ENCODE results near the gene NHS.

The NHS gene

DNA sequence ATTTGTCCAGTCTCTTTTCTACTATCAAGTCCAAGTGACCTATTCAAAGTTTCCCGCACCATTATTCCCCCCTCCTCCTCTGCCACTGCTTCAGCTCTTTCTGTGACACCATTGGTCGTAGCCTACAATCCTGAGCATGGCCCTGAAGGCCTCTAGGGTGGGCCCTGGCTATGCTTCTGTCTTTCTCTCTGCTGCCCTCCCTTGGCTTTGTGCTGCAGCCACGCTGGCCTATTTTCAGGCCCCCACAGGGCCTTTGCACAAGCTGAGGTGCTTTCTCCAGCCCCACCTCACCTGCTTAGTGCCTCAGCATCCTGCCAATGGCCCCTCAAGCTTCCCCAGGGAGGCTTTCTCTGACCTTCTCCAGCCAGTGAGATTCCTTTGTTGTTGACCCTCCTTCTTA is 156.5 kb downstream of the NHS start:
- FAIRE-seq (no peak), DNase-seq (ENCODE audit: extremely low spot score, insufficient read length, low read depth) (no peak)

GRCh38 chrX:17535229-17535628 is 160.2 kb downstream of the NHS start:
- DNase-seq (ENCODE audit: extremely low spot score, insufficient read length, low read depth): no peak
- FAIRE-seq: peak; percentile 86

DNA sequence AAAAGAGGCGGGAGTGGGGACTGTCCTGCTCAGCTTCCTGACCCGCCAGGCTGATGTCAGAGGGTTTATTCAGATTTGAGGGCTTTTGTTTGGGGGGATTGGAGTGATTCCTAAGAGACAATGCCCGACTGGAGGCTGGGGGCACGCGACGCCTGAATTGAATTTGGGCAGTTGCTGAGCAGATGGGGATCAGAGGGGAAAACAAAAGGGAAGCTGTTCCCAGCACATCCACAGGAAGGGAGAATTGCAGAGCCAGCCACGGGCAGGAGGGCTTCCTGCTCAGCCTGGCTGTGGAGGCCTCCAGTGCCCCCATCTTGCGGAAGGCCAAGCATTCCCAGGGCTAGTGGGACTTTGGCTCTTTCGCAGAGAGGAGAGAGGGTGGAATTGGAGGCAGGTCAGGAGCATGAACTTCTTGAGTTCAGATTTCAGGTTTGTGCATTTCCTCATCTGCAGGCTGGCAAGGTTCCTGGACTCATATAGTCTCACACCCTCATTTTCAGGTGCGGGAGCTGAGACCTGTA is 162.8 kb downstream of the NHS start:
- FAIRE-seq (no peak), DNase-seq (ENCODE audit: extremely low spot score, insufficient read length, low read depth) (no peak)

- DNase-seq (ENCODE audit: extremely low spot score, insufficient read length, low read depth): no peak
- FAIRE-seq: no peak
Measured at GRCh38 chrX:17542123-17542522, 167.1 kb downstream of the NHS start.

DNA sequence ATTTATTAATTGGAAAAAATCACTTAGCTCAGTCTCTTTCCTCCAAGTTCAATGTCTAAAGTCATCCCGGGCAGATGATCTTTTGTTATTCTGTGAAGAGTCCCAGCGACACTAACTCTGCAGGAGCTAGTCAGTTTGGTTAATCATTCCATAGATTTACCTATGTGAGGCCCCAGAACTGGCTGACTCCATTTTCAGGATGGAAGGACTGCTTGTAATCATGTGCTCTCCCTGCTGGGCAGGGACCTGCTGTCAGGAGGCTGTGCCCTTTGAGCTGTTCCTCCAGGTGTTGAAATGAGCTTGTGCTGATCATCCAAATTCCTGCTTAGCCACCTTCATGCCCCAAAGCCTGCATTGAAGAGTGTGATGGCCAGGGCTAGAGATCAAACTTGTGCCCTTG is 169.8 kb downstream of the NHS start:
- FAIRE-seq: peak; percentile 38
- DNase-seq (ENCODE audit: extremely low spot score, insufficient read length, low read depth): no peak

DNA sequence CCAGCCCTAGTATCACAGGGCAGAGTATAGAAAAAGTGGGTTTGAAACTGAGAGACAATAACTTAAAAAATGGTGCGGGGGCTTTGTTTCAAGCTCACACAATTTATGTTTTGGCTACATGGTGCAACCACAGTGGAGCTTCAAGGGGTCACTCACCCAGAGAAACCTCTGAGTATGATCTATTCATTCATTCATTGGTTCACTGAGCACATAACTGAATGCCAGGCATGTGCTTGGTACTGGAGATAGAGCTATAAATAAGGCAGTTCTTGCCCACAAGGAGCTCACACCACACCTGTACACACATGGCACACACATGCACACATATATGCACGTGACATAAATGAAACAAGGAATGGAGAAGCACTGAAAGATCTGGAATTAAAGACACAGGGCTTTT is 171.4 kb downstream of the NHS start:
- FAIRE-seq: peak; percentile 24
- DNase-seq (ENCODE audit: extremely low spot score, insufficient read length, low read depth): no peak

- FAIRE-seq (peak; percentile 97), DNase-seq (ENCODE audit: extremely low spot score, insufficient read length, low read depth) (no peak)
Measured at GRCh38 chrX:17547658-17548057, 172.7 kb downstream of the NHS start.

DNA sequence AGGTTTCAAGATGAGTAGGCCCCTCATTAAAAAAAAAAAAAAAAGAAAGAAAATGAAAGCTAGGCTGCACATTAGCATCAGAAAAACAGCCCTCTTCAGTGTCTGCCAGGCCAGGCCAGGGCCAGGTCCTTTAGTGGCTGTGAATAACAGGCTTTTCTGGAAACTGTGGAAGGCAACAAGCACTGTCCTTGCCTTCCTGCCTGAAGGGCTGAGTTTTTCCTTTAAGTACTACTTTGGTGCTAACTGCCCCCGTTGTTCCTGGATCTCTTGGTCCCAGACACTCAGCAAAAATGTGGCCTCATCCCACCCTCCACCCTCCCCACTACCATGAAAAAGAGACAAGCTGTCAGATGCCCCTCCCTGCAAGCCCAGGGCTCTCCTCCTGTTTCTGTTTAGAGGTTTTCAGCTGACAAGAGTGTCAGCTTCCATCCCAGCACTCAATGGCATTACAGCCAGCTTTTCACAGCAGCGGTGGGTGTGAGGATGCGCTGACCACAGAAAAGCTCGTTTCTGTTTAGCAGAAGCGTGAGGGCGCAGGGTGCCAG is 174.2 kb downstream of the NHS start:
- no peak for DNase-seq (ENCODE audit: extremely low spot score, insufficient read length, low read depth)
- FAIRE-seq: no peak

DNA sequence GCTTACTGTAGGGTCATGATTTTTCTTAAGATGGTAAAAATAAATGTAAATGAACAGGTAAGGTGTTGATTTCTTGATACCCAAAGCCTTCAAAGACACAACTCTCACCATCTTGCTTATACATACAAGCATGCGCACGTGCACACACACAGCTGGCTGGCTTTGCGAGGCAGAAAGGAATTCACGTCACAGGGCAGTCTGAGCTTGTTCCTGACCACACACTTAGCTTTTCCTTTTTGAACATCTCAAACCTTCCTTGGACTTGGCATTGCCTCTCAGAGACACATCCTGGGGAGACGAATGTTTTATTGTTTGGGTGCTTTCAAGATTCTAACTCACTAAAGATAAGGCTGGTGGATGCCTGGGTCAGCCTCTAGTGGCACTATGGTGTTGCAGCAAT is 175.0 kb downstream of the NHS start:
- DNase-seq (ENCODE audit: extremely low spot score, insufficient read length, low read depth): no peak
- FAIRE-seq: no peak

DNA sequence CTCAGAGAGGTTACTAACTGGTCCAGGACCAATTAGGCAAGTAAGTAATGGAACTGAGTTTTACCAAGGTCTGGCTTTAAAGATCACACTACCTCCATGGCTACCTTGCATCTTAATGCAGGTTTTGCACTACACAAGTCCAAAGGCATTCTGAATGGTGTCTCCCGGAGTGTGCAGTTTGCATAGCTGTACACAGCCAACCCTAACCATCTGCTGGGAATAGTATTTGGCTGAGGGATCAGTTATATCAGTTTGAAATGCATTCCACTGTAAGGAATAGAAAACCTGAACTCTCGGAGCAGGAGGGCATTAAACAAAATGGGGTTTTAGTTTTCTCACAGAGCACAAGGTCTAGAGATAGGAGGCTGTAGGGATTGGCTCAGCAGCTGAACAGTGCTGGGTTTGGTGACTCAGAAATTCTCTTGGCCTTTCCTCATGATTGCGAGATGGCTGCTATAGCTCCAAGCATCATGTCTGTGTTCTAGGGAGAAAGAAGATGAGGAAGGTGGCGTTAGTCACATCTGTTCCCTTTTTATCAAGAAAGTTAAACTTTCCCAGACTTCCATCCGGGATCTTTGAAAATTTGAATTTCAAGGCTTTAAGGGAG is 177.1 kb downstream of the NHS start:
- FAIRE-seq (no peak), DNase-seq (ENCODE audit: extremely low spot score, insufficient read length, low read depth) (no peak)

- DNase-seq (ENCODE audit: extremely low spot score, insufficient read length, low read depth) (no peak), FAIRE-seq (no peak)
Measured at GRCh38 chrX:17553469-17553868, 178.5 kb downstream of the NHS start.

- DNase-seq (ENCODE audit: extremely low spot score, insufficient read length, low read depth) (no peak), FAIRE-seq (no peak)
Measured at GRCh38 chrX:17553961-17554482, 179.0 kb downstream of the NHS start.

GRCh38 chrX:17554914-17555313 is 179.9 kb downstream of the NHS start:
- FAIRE-seq (no peak), DNase-seq (ENCODE audit: extremely low spot score, insufficient read length, low read depth) (no peak)

- no peak for DNase-seq (ENCODE audit: extremely low spot score, insufficient read length, low read depth)
Measured at GRCh38 chrX:17555846-17556245, 180.8 kb downstream of the NHS start.

DNA sequence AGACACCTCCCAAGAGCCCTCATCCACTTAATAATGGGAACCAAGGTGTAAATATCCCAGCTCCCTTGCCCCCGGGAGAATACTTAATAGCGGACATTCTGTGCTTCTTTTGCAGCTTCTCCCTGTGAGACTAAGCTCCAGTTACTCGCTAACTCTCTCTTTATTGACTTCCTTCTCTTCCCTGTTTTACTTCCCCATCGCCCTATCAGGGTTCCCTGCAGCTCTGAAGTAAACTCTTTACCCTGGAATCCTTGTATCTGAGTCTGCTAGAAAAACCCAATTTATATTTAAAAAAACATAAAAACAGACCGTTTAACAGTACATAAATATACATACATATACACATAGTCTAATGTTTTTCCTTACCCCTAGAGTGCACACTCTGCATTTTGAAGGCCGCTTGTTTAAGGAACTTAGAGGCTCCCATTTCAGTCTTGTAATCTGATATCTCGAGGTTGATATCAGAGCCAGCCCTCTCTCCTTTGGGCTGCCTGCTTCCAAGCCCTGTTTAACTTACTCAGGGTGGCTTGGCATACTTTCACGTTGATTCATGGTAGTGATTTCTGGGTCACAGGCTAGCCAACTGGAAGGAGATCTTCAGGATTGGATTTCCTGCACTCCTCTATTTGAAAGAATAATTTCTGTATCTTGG is 184.9 kb downstream of the NHS start:
- FAIRE-seq (no peak), DNase-seq (ENCODE audit: extremely low spot score, insufficient read length, low read depth) (no peak)

More at GRCh38 chrX:17555846-17556245, 180.8 kb downstream of the NHS start:
- no peak for FAIRE-seq

- DNase-seq (ENCODE audit: extremely low spot score, insufficient read length, low read depth) (no peak), FAIRE-seq (no peak)
Measured at GRCh38 chrX:17560385-17560784, 185.4 kb downstream of the NHS start.

- no peak for FAIRE-seq
- DNase-seq (ENCODE audit: extremely low spot score, insufficient read length, low read depth): no peak
Measured at GRCh38 chrX:17563076-17563475, 188.1 kb downstream of the NHS start.

DNA sequence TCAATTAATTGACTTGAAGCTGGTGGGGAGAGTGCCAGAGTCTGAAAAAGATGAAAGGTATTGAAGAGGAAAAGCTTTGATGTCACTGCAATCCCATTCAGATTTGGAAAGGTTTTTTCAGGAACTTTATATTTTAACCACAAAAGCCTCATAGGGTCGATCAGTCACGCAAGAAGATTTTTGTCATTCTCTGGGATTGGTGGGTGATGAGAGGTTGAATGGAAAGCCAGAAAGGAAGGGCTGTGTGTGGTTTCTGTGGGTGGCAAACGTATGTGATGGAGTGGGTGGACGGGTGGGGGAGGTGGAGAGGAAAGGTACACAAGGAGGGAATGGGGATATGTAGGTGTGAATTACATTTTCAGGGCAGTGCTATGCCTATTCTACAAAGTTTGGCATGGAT is 188.5 kb downstream of the NHS start:
- DNase-seq (ENCODE audit: extremely low spot score, insufficient read length, low read depth): no peak

GRCh38 chrX:17564689-17565409 is 189.8 kb downstream of the NHS start:
- FAIRE-seq (no peak), DNase-seq (ENCODE audit: extremely low spot score, insufficient read length, low read depth) (no peak)

More for the DNA sequence above, 188.5 kb downstream of the NHS start:
- no peak for FAIRE-seq

DNA sequence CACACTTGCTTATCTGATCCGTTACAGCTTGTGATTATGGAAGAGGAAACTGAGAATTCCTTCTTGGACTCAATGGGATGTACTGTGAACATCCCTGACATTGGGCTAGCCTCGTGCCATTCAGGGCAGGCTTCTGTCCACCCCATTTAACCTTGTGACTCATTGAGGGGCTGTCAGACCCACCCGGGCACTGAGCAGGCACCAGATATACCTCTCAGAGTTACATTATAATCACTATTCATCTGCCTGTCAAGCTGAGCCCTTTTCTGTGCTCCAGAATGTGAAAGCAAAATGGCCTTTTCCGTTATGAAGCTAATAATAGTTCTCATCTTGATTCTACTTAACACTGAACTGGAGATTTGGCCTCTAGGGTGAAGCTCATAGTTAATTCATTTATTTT is 191.7 kb downstream of the NHS start:
- no peak for FAIRE-seq

GRCh38 chrX:17567187-17567586 is 192.2 kb downstream of the NHS start:
- FAIRE-seq (no peak), DNase-seq (ENCODE audit: extremely low spot score, insufficient read length, low read depth) (no peak)

More for the DNA sequence above, 191.7 kb downstream of the NHS start:
- DNase-seq (ENCODE audit: extremely low spot score, insufficient read length, low read depth): no peak

All from GM18507 (cell line).